H1 (cell line): ENCODE data around the gene GSE1. TPM values are rescaled to one million over a fixed set of nuclear protein-coding genes. Genes with fewer than 3 reads are reported as not detected.
A peak's percentile ranks its signal among the peaks of the same experiment; 100 is the strongest.

ENCODE experiments used
- CTCF ChIA-PET: fragments of 300-600 bp; sonication (Branson Sonifier 250); formaldehyde crosslinking; loops from one replicate; lab custom pipeline; 2021; ENCODE audit not compliant: partially characterized antibody; lab: Charles Lee
- POLR2A ChIA-PET: fragments of 300-600 bp; sonication (Branson Sonifier 250); formaldehyde crosslinking; loops from one replicate; lab custom pipeline; 2021; ENCODE audit warnings: inconsistent platforms; ENCODE audit not compliant: partially characterized antibody; lab: Charles Lee
- DNase-seq, 2 experiments: peaks; one replicate each; pipeline versions ENCODE4 v3.0.0 to v3.0.0-alpha.2; 2010 to 2022; ENCODE audit warnings: low spot score in 2 of 2, low read depth in 1 of 2, mixed read lengths in 1 of 2
- FAIRE-seq: peaks from 2 replicates; lab custom pipeline; 2011; peaks lifted over from hg19 to GRCh38; lab: Jason Lieb, UNC
- H2AFZ ChIP-seq: 2 replicates; pipeline ENCODE4 v1.8.1; 2012; ENCODE audit warnings: low read length, inconsistent platforms
- H2AK5ac ChIP-seq: 2 replicates; pipeline ENCODE4 v1.6.1; 2013; ENCODE audit warnings: low read depth, low read length
- H2BK120ac ChIP-seq: replicated peaks from 2 replicates; pipeline ENCODE3; 2013; ENCODE audit warnings: low read depth, low read length, inconsistent platforms
- H2BK12ac ChIP-seq: 2 replicates; pipeline ENCODE4 v1.6.1; 2013; ENCODE audit warnings: low read depth, low read length
- H2BK15ac ChIP-seq: 2 replicates; pipeline ENCODE4 v1.6.1; 2013; ENCODE audit warnings: low read length
- H2BK20ac ChIP-seq: 2 replicates; pipeline ENCODE4 v1.6.1; 2013; ENCODE audit warnings: low read length
- H2BK5ac ChIP-seq: 2 replicates; pipeline ENCODE4 v1.6.1; 2013; ENCODE audit warnings: low read depth, low read length
- H3K14ac ChIP-seq: 2 replicates; pipeline ENCODE4 v1.6.1; 2013; ENCODE audit warnings: inconsistent platforms; ENCODE audit not compliant: insufficient read length
- H3K18ac ChIP-seq: 2 replicates; pipeline ENCODE4 v1.6.1; 2013; ENCODE audit warnings: low read length; ENCODE audit errors: extremely low read depth
- H3K23ac ChIP-seq: 2 replicates; pipeline ENCODE4 v1.6.1; 2013; ENCODE audit warnings: inconsistent platforms; ENCODE audit not compliant: insufficient read length
- H3K23me2 ChIP-seq: 2 replicates; pipeline ENCODE4 v1.6.1; 2013; ENCODE audit warnings: low read depth, low read length
- H3K27ac ChIP-seq: 2 replicates; pipeline ENCODE4 v1.6.1; 2011; ENCODE audit warnings: low read depth, low read length, inconsistent platforms
- H3K27me3 ChIP-seq, 4 experiments: replicated peaks in 1 of 4; 1 replicate in 1 of 4; 2 replicates in 3 of 4; pipeline versions ENCODE4 v1.6.1 to v1.8.1; 2011 to 2013; ENCODE audit warnings: low read length in 3 of 4, mild to moderate bottlenecking in 3 of 4, inconsistent platforms in 2 of 4, mixed read lengths in 2 of 4, moderate library complexity in 1 of 4; ENCODE audit not compliant: control insufficient read depth in 3 of 4, insufficient read depth in 3 of 4; ENCODE audit errors: extremely low read depth in 1 of 4
- H3K36me3 ChIP-seq, 4 experiments: 2 replicates each; pipeline versions ENCODE4 v1.6.1 to v1.8.1; 2011 to 2013; ENCODE audit warnings: mild to moderate bottlenecking in 4 of 4, low read length in 3 of 4, moderate library complexity in 2 of 4, control low read depth in 1 of 4, inconsistent platforms in 1 of 4; ENCODE audit not compliant: insufficient read depth in 4 of 4, control insufficient read depth in 2 of 4
- H3K4ac ChIP-seq: replicated peaks from 2 replicates; pipeline ENCODE3; 2013; ENCODE audit warnings: low read length, low read depth, mixed read lengths, inconsistent platforms; ENCODE audit not compliant: insufficient read length
- H3K4me1 ChIP-seq, 4 experiments: replicated peaks in 1 of 4; 1 replicate in 1 of 4; 2 replicates in 3 of 4; pipeline versions ENCODE4 v1.6.1 to v1.8.1; 2011 to 2013; ENCODE audit warnings: low read length in 3 of 4, inconsistent platforms in 2 of 4, mixed read lengths in 1 of 4; ENCODE audit not compliant: insufficient read depth in 4 of 4, control insufficient read depth in 3 of 4
- H3K4me2 ChIP-seq, 2 experiments: 2 replicates each; pipeline versions ENCODE4 v1.6.1 to v1.8.1; 2011 to 2013; ENCODE audit warnings: low read depth in 2 of 2, low read length in 2 of 2, control low read depth in 1 of 2, inconsistent platforms in 1 of 2, mild to moderate bottlenecking in 1 of 2; ENCODE audit not compliant: insufficient read depth in 1 of 2
- H3K4me3 ChIP-seq, 4 experiments: fragments of 200-600, 300-600 bp in 1 of 4; sonication (generic), shearing (Covaris generic), sonication (Bioruptor Twin) in 1 of 4; 2 replicates each; pipeline versions ENCODE4 v1.5.1 to v1.8.1; 2011 to 2016; ENCODE audit warnings: low read length in 4 of 4, low read depth in 3 of 4, control low read depth in 2 of 4, inconsistent platforms in 2 of 4, mild to moderate bottlenecking in 2 of 4, mixed read lengths in 1 of 4, moderate library complexity in 1 of 4; ENCODE audit not compliant: insufficient read depth in 2 of 4; ENCODE audit errors: extremely low read depth in 1 of 4
- H3K56ac ChIP-seq: replicated peaks from 2 replicates; pipeline ENCODE3; 2013; ENCODE audit warnings: low read depth, mild to moderate bottlenecking, mixed read lengths, low read length, inconsistent platforms; ENCODE audit not compliant: insufficient read length
- H3K79me1 ChIP-seq: 2 replicates; pipeline ENCODE4 v1.6.1; 2013; ENCODE audit warnings: low read depth, low read length, control low read depth
- H3K79me2 ChIP-seq, 2 experiments: 2 replicates each; pipeline versions ENCODE4 v1.6.1 to v1.8.1; 2012 to 2013; ENCODE audit warnings: low read length in 2 of 2, mild to moderate bottlenecking in 2 of 2, inconsistent platforms in 1 of 2; ENCODE audit not compliant: insufficient read depth in 2 of 2, control insufficient read depth in 1 of 2
- H3K9ac ChIP-seq, 4 experiments: replicated peaks in 1 of 4; 1 replicate in 1 of 4; 2 replicates in 3 of 4; pipeline versions ENCODE4 v1.6.1 to v1.8.1; 2011 to 2013; ENCODE audit warnings: low read depth in 3 of 4, low read length in 3 of 4, control low read depth in 2 of 4, mild to moderate bottlenecking in 2 of 4, moderate library complexity in 2 of 4, inconsistent platforms in 1 of 4; ENCODE audit errors: extremely low read depth in 1 of 4
- H3K9me3 ChIP-seq, 2 experiments: 2 replicates each; pipeline versions ENCODE4 v1.6.1 to v1.8.1; 2012 to 2013; ENCODE audit warnings: mild to moderate bottlenecking in 2 of 2, moderate library complexity in 2 of 2, control low read depth in 1 of 2, inconsistent platforms in 1 of 2, low read depth in 1 of 2, low read length in 1 of 2, mixed read lengths in 1 of 2; ENCODE audit not compliant: insufficient read depth in 2 of 2
- H4K20me1 ChIP-seq, 2 experiments: replicated peaks in 1 of 2; 2 replicates each; pipeline versions ENCODE3 to v1.8.1; 2011 to 2013; ENCODE audit warnings: inconsistent platforms in 2 of 2, low read length in 2 of 2, mild to moderate bottlenecking in 1 of 2; ENCODE audit not compliant: insufficient read depth in 2 of 2, control insufficient read depth in 1 of 2
- H4K5ac ChIP-seq: 2 replicates; pipeline ENCODE4 v1.6.1; 2013; ENCODE audit warnings: low read length, low read depth, mixed read lengths, inconsistent platforms; ENCODE audit not compliant: insufficient read length
- H4K8ac ChIP-seq: 2 replicates; pipeline ENCODE4 v1.8.0; 2013; ENCODE audit warnings: mild to moderate bottlenecking, moderate library complexity, low read length, inconsistent platforms; ENCODE audit not compliant: insufficient read depth; ENCODE audit errors: extremely low read depth
- H4K91ac ChIP-seq: replicated peaks from 2 replicates; pipeline ENCODE3; 2013; ENCODE audit warnings: low read length, mixed read lengths, inconsistent platforms; ENCODE audit not compliant: insufficient read length
- ATF3 ChIP-seq: IDR thresholded peaks from 2 replicates; pipeline ENCODE4 v1.6.1; 2011; ENCODE audit warnings: low read depth, mild to moderate bottlenecking, low read length; ENCODE audit not compliant: insufficient read depth
- BRCA1 ChIP-seq: IDR thresholded peaks from 2 replicates; pipeline ENCODE4 v1.6.1; 2012; ENCODE audit warnings: low read depth, low read length, improper control_type of control experiment
- CBX5 ChIP-seq: fragments of 300-800, 300-1000 bp; sonication (generic); IDR thresholded peaks from 2 replicates; pipeline ENCODE4 v1.7.1; 2016; ENCODE audit warnings: antibody characterized with exemption, low read length, low read depth
- CREB1 ChIP-seq: IDR thresholded peaks from 2 replicates; pipeline ENCODE4 v1.6.1; 2012; ENCODE audit warnings: inconsistent platforms
- RNF2 ChIP-seq: fragments of 200-900, 300-1000 bp; sonication (generic); IDR thresholded peaks from 2 replicates; pipeline ENCODE4 v1.7.1; 2016; ENCODE audit warnings: borderline replicate concordance, low read depth, mild to moderate bottlenecking, antibody characterized with exemption, low read length; ENCODE audit not compliant: poor library complexity, severe bottlenecking; ENCODE audit errors: missing control alignments
- RXRA ChIP-seq: IDR thresholded peaks from 2 replicates; pipeline ENCODE4 v1.6.1; 2011; ENCODE audit warnings: low read depth, mild to moderate bottlenecking, low read length, moderate library complexity; ENCODE audit not compliant: insufficient read depth
- SP2 ChIP-seq: IDR thresholded peaks from 2 replicates; pipeline ENCODE4 v1.6.1; 2012; ENCODE audit warnings: mild to moderate bottlenecking, low read length, inconsistent platforms
- WGBS, 2 experiments: shearing (Covaris generic) in 1 of 2; methylation state at CpG; one replicate each; pipeline versions ENCODE4 v1.1.6 to v1.1.7; 2013 to 2015; ENCODE audit warnings: low lambda C conversion rate in 2 of 2, mixed read lengths in 2 of 2, inconsistent platforms in 1 of 2, low coverage in 1 of 2, missing lambda C conversion rate in 1 of 2; ENCODE audit not compliant: insufficient replicate concordance in 2 of 2, insufficient coverage in 1 of 2, insufficient read length in 1 of 2; ENCODE audit errors: extremely low coverage in 1 of 2, missing lambda C conversion rate in 1 of 2; 5-methylcytosine and 5-hydroxymethylcytosine counted together
- polyA plus RNA-seq, 7 experiments: library from polyadenylated mRNA; depleted of rRNA in 3 of 7; stranded (reverse) in 5 of 7; unstranded in 2 of 7; fragments of >200 nt in 5 of 7; fragments of 200-250 nt in 2 of 7; gene quantifications; 1 replicate in 5 of 7; 2 replicates in 1 of 7; 4 replicates in 1 of 7; pipeline versions ENCODE4 v1.2.1 to v1.2.3, GENCODE V29; 2011 to 2013; ENCODE audit warnings: missing spikeins in 2 of 7, mixed read lengths in 2 of 7
- total RNA-seq: library from RNA; stranded (reverse); fragmentation: NEBNext Ultra II Directional; extraction: Animal tissue kit (Norgen Biotek cat#: 25700); gene quantifications from 2 replicates; pipeline ENCODE4 v1.2.1, GENCODE V29; 2021

GSE1 gene
- total and polyA plus RNA-seq, 2 of the 8 experiments (the other 6 are each of a cell fraction or from before 2014, with no cell fraction given) = 26.0 to 65.6 TPM

- Histone ChIP-seq H3K18ac (peak overlapping the region; percentile 63; the same call in 1 of the 2 replicates), H3K4me3 (no peak overlapping the region), H3K9ac (no peak overlapping the region), H3K23ac (no peak overlapping the region), H3K56ac (no peak overlapping the region), H3K14ac (no peak overlapping the region), H3K27me3 (peaks cover 0 to 7% (median 2%) of the 10 kb centered on the region in 4 experiments; a peak in 2 of 7 replicates), H3K79me2 (peaks cover 0 to 53% of the 10 kb centered on the region in 2 experiments; a peak in 3 of 4 replicates), H4K5ac (no peak overlapping the region), H4K91ac (no peak overlapping the region), H2AK5ac (peak overlapping the region; percentile 54; the same call in 1 of the 2 replicates), H2BK12ac (peak overlapping the region; percentile 41; the same call in 1 of the 2 replicates), H3K23me2 (peaks cover 7% of the 10 kb centered on the region; the same call in 1 of the 2 replicates), H2BK20ac (0 out of 2 replicates have a peak overlapping the region, but pooled peaks have one; percentile 32), H3K27ac (no peak overlapping the region), H3K4me2 (0 out of 4 replicates have a peak overlapping the region, but pooled peaks have one; percentile 15 to 21), H3K36me3 (peaks cover 0 to 2% (median 0%) of the 10 kb centered on the region in 4 experiments; a peak in 2 of 8 replicates), H2BK5ac (no peak overlapping the region), H4K20me1 (peaks cover 8% of the 10 kb centered on the region in 2 experiments), H2AFZ (no peak overlapping the region), H3K4me1 (peaks cover 12 to 69% (median 46%) of the 10 kb centered on the region in 4 experiments), H3K4ac (no peak overlapping the region), H3K79me1 (peaks cover 18% of the 10 kb centered on the region), H2BK15ac (no peak overlapping the region), H4K8ac (no peak overlapping the region), H3K9me3 (no peaks in the 10 kb centered on the region), H2BK120ac (no peak overlapping the region)
- FAIRE-seq = no peak
- ChIA-PET POLR2A (interaction anchor here (1.3 to 4.7 kb wide), 4 partner anchors 11 to 17 kb away, joined by 3 to 27 read pairs (median 6); no protein-coding TSS in a partner anchor), CTCF (interaction anchor here (0.8 to 15.6 kb wide), 19 partner anchors 7 to 153 kb away, joined by 3 to 173 read pairs (median 4); no protein-coding TSS in a partner anchor)
- TF ChIP-seq CREB1 (no peak), RXRA (no peak), ATF3 (no peak), RNF2 (no peak), BRCA1 (no peak), SP2 (no peak), CBX5 (no peak)
- 62% methylated on average over 21 of the region's 29 CpGs; no CpG with 5 or more reads in 1 of the 2 experiments for WGBS, 2 experiments
- no peak for DNase-seq
Observed at GRCh38 chr16:85574672-85575475, 38.2 kb upstream of the GSE1 start.
